Natural killer cell (primary cell): ENCODE results near the gene NHS. TPM values are rescaled to one million over a fixed set of nuclear protein-coding genes. Genes with fewer than 3 reads are reported as not detected.

ENCODE experiments used
- ATAC-seq, 3 donors: fragments of 150-1000 bp in 2 of 3; fragments of 200-7000 bp in 1 of 3; cut with Tn5 transposase; 1 replicate in 1 of 3; 2 replicates in 2 of 3; pipeline ENCODE4 v1.10.0; 2021; ENCODE audit warnings: mild to moderate bottlenecking in 2 of 3, moderate library complexity in 2 of 3
- DNase-seq, 2 donors: peaks; one replicate each; pipeline versions ENCODE4 v3.0.0 to v3.0.0-alpha.2; 2013 to 2021; ENCODE audit warnings: mixed read lengths in 1 of 2
- H3K27ac ChIP-seq: one replicate; pipeline ENCODE4 v1.5.1; 2013; ENCODE audit warnings: mild to moderate bottlenecking, low read length
- H3K27me3 ChIP-seq: one replicate; pipeline ENCODE4 v1.6.1; 2013; ENCODE audit warnings: low read length; ENCODE audit not compliant: control insufficient read depth, insufficient read depth
- H3K36me3 ChIP-seq: one replicate; pipeline ENCODE4 v1.6.1; 2013; ENCODE audit warnings: low read length; ENCODE audit not compliant: control insufficient read depth, insufficient read depth
- H3K4me1 ChIP-seq: one replicate; pipeline ENCODE4 v1.6.1; 2013; ENCODE audit warnings: low read length; ENCODE audit not compliant: control insufficient read depth, insufficient read depth
- H3K4me3 ChIP-seq: one replicate; pipeline ENCODE4 v1.5.1; 2013; ENCODE audit warnings: low read length
- H3K9me3 ChIP-seq: one replicate; pipeline ENCODE4 v1.6.1; 2013; ENCODE audit warnings: low read length; ENCODE audit not compliant: control insufficient read depth, insufficient read depth
- H3K27ac Mint-ChIP-seq, 2 donors: one replicate each; pipeline ENCODE4 v1.8.0; 2022; ENCODE audit warnings: mild to moderate bottlenecking in 2 of 2, mixed read lengths in 2 of 2, moderate library complexity in 1 of 2
- H3K27me3 Mint-ChIP-seq, 2 donors: one replicate each; pipeline ENCODE4 v1.8.0; 2022; ENCODE audit warnings: low read depth in 2 of 2, mixed read lengths in 2 of 2
- H3K36me3 Mint-ChIP-seq: one replicate; pipeline ENCODE4 v1.8.0; 2022; ENCODE audit warnings: mixed read lengths
- H3K4me1 Mint-ChIP-seq, 2 donors: one replicate each; pipeline ENCODE4 v1.8.0; 2022; ENCODE audit warnings: mixed read lengths in 2 of 2
- H3K4me3 Mint-ChIP-seq: one replicate; pipeline ENCODE4 v1.8.0; 2022; ENCODE audit warnings: mild to moderate bottlenecking, moderate library complexity, mixed read lengths
- H3K9me3 Mint-ChIP-seq, 2 donors: one replicate each; pipeline ENCODE4 v1.8.0; 2022; ENCODE audit warnings: mixed read lengths in 2 of 2
- WGBS: methylation state at CpG from one replicate; pipeline ENCODE4 v1.1.7; 2013; ENCODE audit warnings: missing lambda C conversion rate; ENCODE audit not compliant: insufficient coverage; 5-methylcytosine and 5-hydroxymethylcytosine counted together
- intact Hi-C: fragments of 100-400 bp; cut with micrococcal nuclease; formaldehyde crosslinking; loops from one replicate; pipeline ENCODE4 v1.14.2; 2022
- total RNA-seq, 4 donors: library from RNA; stranded (reverse); fragments of 120-200 nt in 1 of 4; gene quantifications; one replicate each; pipeline versions ENCODE4 v1.2.3 to v1.2.4, GENCODE V29; 2013 to 2022
- TF ChIP-seq, protein P1 (sequence below): fragments of 200-600 bp; IDR thresholded peaks from one replicate; pipeline ENCODE4 v1.8.0; 2022; ENCODE audit warnings: antibody characterized with exemption

Gene NHS
- total RNA-seq, 3 donors from 2014 or later (not counting 1 experiment from before 2014, with no cell fraction given), result 0.05 to 0.28 TPM; not detected in 1

DNA sequence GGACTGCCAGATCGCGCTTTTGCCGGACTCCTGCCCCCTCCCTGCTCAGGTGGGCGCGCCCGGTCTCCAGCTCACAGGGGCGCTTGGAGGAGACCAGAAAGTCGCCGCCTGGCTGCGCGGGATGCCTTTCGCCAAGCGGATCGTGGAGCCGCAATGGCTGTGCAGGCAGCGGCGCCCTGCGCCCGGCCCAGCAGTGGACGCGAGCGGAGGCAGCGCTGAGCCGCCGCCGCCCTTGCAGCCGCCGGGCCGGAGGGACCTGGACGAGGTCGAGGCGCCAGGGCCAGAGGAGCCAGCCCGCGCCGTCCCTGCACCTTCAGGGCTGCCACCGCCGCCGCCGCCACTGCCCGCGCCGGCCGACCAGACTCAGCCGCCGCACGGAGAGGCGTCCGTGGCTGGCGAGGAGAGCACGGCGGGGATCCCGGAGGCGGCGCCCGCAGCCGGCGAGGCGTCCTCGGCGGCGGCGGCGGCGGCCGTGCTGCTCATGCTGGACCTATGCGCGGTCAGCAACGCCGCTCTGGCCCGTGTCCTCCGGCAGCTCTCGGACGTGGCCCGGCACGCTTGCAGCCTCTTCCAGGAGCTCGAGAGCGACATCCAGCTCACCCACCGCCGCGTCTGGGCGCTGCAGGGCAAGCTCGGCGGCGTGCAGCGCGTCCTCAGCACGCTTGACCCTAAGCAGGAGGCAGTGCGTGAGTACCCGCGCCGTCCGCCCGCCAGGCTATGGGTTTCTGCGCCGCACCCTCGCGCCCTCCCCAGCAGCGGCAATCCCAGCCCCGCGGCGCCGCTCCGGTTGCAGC, 834 bp downstream of the NHS start:
- no peaks in the 10 kb centered on the region for H3K4me1 Mint-ChIP-seq
- H3K36me3 Mint-ChIP-seq, result no peaks in the 10 kb centered on the region
- H3K27ac ChIP-seq, result no peak overlapping the region
- ATAC-seq (no peak), DNase-seq (no peak)
- TF ChIP-seq, protein P1, sequence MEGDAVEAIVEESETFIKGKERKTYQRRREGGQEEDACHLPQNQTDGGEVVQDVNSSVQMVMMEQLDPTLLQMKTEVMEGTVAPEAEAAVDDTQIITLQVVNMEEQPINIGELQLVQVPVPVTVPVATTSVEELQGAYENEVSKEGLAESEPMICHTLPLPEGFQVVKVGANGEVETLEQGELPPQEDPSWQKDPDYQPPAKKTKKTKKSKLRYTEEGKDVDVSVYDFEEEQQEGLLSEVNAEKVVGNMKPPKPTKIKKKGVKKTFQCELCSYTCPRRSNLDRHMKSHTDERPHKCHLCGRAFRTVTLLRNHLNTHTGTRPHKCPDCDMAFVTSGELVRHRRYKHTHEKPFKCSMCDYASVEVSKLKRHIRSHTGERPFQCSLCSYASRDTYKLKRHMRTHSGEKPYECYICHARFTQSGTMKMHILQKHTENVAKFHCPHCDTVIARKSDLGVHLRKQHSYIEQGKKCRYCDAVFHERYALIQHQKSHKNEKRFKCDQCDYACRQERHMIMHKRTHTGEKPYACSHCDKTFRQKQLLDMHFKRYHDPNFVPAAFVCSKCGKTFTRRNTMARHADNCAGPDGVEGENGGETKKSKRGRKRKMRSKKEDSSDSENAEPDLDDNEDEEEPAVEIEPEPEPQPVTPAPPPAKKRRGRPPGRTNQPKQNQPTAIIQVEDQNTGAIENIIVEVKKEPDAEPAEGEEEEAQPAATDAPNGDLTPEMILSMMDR, result no peak
- peaks cover 18 to 22% of the 10 kb centered on the region in 2 donors for H3K27me3 Mint-ChIP-seq
- no peaks in the 10 kb centered on the region for H3K9me3 ChIP-seq
- H3K36me3 ChIP-seq, result no peaks in the 10 kb centered on the region
- intact Hi-C loops, result no loop called here
- H3K27me3 ChIP-seq, result peaks cover 3% of the 10 kb centered on the region
- no peak overlapping the region for H3K4me3 Mint-ChIP-seq
- no peak overlapping the region for H3K4me3 ChIP-seq
- WGBS, result 3% methylated on average over 103 of the region's 103 CpGs
- H3K27ac Mint-ChIP-seq, result no peak overlapping the region
- no peaks in the 10 kb centered on the region for H3K4me1 ChIP-seq
- H3K9me3 Mint-ChIP-seq, result peaks cover 0 to 3% of the 10 kb centered on the region in 2 donors

DNA sequence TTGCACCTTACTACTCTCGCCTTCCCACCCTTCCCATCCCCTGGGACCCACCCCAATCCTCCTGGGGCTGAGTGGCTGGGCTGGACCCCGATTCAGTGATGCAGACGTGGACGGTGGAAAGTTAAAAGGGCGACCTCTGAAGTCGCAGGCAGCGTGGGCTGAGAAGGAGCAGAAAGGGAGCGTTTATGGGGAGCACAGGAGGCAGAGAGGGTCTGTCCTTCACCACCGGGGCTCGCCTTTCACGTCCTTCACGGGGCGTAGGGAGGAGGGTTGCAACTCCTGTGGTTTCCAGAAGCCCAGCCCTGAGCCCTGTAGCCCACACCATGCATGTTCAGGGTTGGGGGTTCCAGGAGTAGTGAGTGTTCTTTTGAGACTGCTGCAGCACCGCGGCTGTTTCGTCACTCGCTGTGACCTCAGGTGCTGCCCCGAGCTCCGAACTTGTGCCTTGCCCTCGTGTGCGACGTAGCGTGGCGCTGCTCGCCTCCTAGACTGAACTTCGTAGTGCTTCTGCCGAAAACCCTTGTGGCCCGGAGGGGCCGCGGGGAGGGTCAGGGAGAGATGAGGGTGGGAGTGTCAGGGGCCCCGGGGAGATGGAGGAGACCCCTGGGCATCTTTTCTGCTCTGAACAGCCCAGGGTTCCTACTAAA, 1.6 kb downstream of the NHS start:
- TF ChIP-seq, protein P1, result no peak
- H3K36me3 ChIP-seq, result no peaks in the 10 kb centered on the region
- ATAC-seq (no peak), DNase-seq (no peak)
- peaks cover 3% of the 10 kb centered on the region for H3K27me3 ChIP-seq
- no peaks in the 10 kb centered on the region for H3K4me1 ChIP-seq
- no peak overlapping the region for H3K27ac ChIP-seq
- no peak overlapping the region for H3K4me3 Mint-ChIP-seq
- H3K4me1 Mint-ChIP-seq, result no peaks in the 10 kb centered on the region
- intact Hi-C loops, result no loop called here
- H3K9me3 ChIP-seq, result no peaks in the 10 kb centered on the region
- H3K9me3 Mint-ChIP-seq, result peaks cover 0 to 3% of the 10 kb centered on the region in 2 donors
- H3K36me3 Mint-ChIP-seq, result no peaks in the 10 kb centered on the region
- no peak overlapping the region for H3K27ac Mint-ChIP-seq
- 2% methylated on average over 30 of the region's 31 CpGs for WGBS
- H3K27me3 Mint-ChIP-seq, result peaks cover 18 to 22% of the 10 kb centered on the region in 2 donors
- H3K4me3 ChIP-seq, result no peak overlapping the region

DNA sequence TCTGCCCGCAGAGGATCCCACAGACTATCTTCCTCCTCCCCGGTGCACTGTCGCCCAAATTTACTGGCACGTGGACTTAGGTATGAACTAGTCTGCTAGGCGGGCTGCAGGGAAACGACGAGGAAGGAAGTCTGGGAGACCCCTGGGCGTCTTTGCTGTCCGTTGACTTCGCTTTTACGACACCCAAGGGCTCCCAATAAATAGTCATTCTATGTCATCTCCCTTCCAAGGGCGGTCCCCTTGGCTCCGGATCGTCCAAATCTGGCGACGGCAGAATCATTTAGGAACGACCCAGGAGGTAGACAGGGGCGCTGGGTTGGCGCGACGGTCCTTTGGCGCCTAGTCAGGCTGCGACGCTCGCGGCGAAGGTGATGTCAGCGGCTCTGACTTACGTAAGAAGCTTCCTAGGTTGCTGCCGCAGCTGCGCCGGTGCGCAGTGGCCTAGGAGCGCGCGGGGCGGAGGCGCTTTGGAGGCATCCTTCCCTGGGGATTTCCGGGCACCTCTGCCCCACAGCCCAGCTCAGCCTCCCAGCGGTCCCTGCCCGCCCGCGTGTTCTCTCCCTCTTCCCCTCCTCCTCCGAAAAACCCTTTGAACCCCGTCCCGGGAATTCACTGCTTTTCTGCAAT, 2.2 kb downstream of the NHS start:
- TF ChIP-seq, protein P1, result no peak
- intact Hi-C loops, result no loop called here

More for the DNA sequence above, 2.2 kb downstream of the NHS start:
- WGBS, result under 1% methylated on average over 41 of the region's 46 CpGs
- peaks cover 3% of the 10 kb centered on the region for H3K27me3 ChIP-seq
- Mint-ChIP-seq H3K4me3 (no peak overlapping the region), H3K9me3 (peaks cover 2 to 6% of the 10 kb centered on the region in 2 donors), H3K36me3 (no peaks in the 10 kb centered on the region), H3K27me3 (peaks cover 16 to 22% of the 10 kb centered on the region in 2 donors), H3K27ac (no peak overlapping the region), H3K4me1 (no peaks in the 10 kb centered on the region)
- no peaks in the 10 kb centered on the region for H3K9me3 ChIP-seq
- no peak for ATAC-seq
- no peaks in the 10 kb centered on the region for H3K4me1 ChIP-seq
- H3K4me3 ChIP-seq, result no peak overlapping the region
- H3K27ac ChIP-seq, result no peak overlapping the region
- no peaks in the 10 kb centered on the region for H3K36me3 ChIP-seq
- peak in 1 of 2 donors; percentile 3 for DNase-seq
